Left ventricle myocardium inferior (tissue), 1 donor: ENCODE data around the gene CISH. TPM values are rescaled to one million over a fixed set of nuclear protein-coding genes. Genes with fewer than 3 reads are reported as not detected.

ENCODE experiments used
- DNase-seq: peaks from one replicate; pipeline ENCODE4 v3.0.0-alpha.2; 2020
- H3K27ac ChIP-seq: fragments of 200-600 bp; replicated peaks from 2 replicates; pipeline ENCODE4 v1.8.0; 2021
- H3K27me3 ChIP-seq: fragments of 200-600 bp; 2 replicates; pipeline ENCODE4 v1.8.0; 2021; ENCODE audit warnings: low read depth
- H3K36me3 ChIP-seq: fragments of 200-600 bp; 2 replicates; pipeline ENCODE4 v1.8.0; 2021
- H3K4me1 ChIP-seq: fragments of 200-600 bp; 2 replicates; pipeline ENCODE4 v1.8.0; 2021
- H3K4me3 ChIP-seq: fragments of 200-600 bp; 2 replicates; pipeline ENCODE4 v1.8.0; 2021; ENCODE audit warnings: mild to moderate bottlenecking, moderate library complexity
- H3K9me3 ChIP-seq: fragments of 200-600 bp; replicated peaks from 2 replicates; pipeline ENCODE4 v1.8.0; 2021
- CTCF ChIP-seq: fragments of 200-600 bp; IDR thresholded peaks from 2 replicates; pipeline ENCODE4 v1.8.0; 2021; ENCODE audit warnings: antibody characterized with exemption, mild to moderate bottlenecking, borderline replicate concordance
- intact Hi-C: fragments of 100-400 bp; cut with micrococcal nuclease; formaldehyde crosslinking; loops from one replicate; pipeline ENCODE4 v1.11.0; 2022
- total RNA-seq: library from RNA; stranded (reverse); fragmentation: NEBNext Ultra II Directional; extraction: Animal tissue kit (Norgen Biotek cat#: 25700); gene quantifications from one replicate; pipeline ENCODE4 v1.2.1, GENCODE V29; 2021
- donor health status: DM: no; HTN: yes; CAD: no; lungs with severe emphysema.

Gene CISH
- total RNA-seq, 1 donor from 2014 or later = 16.6 TPM

DNA sequence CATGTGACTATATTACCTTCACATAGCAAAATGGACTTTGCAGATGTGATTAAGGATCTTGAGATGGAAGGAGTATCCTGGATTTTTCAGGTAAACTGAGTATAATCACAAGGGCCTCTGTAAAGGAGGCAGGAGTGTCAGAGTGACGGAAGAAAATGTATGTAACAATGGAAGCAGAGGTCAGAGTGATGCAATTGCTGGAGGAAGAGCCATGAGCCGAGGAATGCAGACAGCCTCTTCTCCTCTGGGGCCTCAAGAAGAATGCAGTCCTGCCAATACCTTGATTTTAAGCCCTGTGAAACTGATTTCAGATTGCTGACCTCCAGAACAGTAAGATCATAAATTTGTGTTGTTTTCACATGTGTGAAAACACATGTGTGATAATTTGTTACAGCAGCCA lies 27.2 kb downstream of the CISH start:
- Histone ChIP-seq H3K9me3 (no peaks in the 10 kb centered on the region), H3K27ac (peak overlapping the region; percentile 93), H3K36me3 (peaks cover 4% of the 10 kb centered on the region), H3K4me3 (no peak overlapping the region), H3K4me1 (peaks cover 88% of the 10 kb centered on the region), H3K27me3 (no peaks in the 10 kb centered on the region)
- no peak for DNase-seq
- intact Hi-C loops = no loop called here
- TF ChIP-seq CTCF = no peak

GRCh38 chr3:50583897-50584296 lies 27.7 kb downstream of the CISH start:
- intact Hi-C loops = no loop called here
- peak; percentile 90 for DNase-seq
- no peaks in the 10 kb centered on the region for H3K27me3 ChIP-seq
- H3K27ac ChIP-seq = peak overlapping the region; percentile 93
- H3K4me3 ChIP-seq = no peak overlapping the region
- H3K36me3 ChIP-seq = peaks cover 8% of the 10 kb centered on the region
- peaks cover 83% of the 10 kb centered on the region for H3K4me1 ChIP-seq
- no peak for TF ChIP-seq CTCF
- H3K9me3 ChIP-seq = no peaks in the 10 kb centered on the region

GRCh38 chr3:50582083-50582482 lies 29.5 kb downstream of the CISH start:
- no peak for DNase-seq
- Histone ChIP-seq H3K4me1 (peaks cover 66% of the 10 kb centered on the region), H3K27ac (peak overlapping the region; percentile 93), H3K36me3 (peaks cover 23% of the 10 kb centered on the region), H3K27me3 (no peaks in the 10 kb centered on the region), H3K9me3 (no peaks in the 10 kb centered on the region), H3K4me3 (no peak overlapping the region)
- no peak for TF ChIP-seq CTCF
- intact Hi-C loops = no loop called here

DNA sequence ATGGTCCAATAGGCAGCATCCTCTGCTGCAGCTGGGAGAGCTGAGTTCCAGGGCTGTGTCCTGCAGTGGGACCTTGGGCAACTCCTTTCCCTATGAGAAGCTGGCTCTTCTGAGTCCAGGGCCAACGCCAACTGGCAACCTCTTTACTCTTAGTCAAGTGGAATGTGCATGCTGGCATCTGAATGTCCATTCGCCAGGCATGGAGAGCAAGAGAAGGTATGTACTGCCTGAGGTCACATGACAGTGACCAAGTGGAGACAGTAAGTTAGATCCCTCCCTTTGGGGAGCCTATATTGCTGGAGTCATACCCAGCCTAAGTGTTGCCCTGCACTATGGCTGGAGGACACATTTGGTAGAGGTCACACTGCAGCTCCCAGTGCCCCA lies 30.1 kb downstream of the CISH start:
- TF ChIP-seq CTCF = no peak
- Histone ChIP-seq H3K4me1 (peaks cover 60% of the 10 kb centered on the region), H3K4me3 (no peak overlapping the region), H3K27me3 (no peaks in the 10 kb centered on the region), H3K9me3 (no peaks in the 10 kb centered on the region), H3K36me3 (peaks cover 30% of the 10 kb centered on the region), H3K27ac (peak overlapping the region; percentile 93)
- DNase-seq = no peak
- intact Hi-C loops = no loop called here

DNA sequence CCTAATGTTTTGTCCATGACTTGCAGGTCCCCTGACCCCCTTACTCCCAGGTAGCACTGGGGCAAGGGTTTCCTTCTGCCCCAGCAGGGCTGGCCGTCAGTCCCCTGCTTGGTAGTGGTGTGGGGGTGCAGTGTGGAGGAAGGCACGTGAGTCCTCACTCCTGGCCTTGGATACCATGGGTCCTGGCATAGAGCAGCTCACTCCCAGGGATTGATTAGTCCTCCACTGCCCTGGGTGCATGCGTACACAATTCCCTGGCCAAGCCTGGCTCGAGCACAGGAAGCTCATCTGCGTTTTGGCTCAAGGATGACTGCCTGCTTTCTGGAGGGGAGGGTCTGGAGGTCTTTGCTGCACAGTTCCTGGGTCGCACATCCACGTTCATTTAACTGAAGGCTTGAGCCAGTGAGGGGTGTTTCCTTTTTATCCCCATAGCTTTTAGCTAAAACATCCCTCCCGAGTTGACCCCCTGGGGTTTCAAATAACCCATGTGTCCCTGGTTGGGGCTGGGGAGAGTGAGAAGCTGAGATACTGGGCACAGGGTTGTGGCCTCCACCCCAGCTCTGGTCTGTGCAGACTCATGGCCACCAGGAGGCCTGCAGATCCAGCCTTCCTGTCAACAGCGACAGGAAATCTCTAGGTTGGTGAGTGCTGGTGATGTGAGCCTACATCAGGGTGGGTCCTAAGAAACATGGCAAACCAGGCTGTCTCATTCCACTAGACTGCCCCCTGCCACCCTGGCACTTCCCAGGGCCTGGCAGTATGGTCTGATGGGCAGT lies 30.7 kb downstream of the CISH start:
- peaks cover 54% of the 10 kb centered on the region for H3K4me1 ChIP-seq
- DNase-seq = no peak
- peaks cover 35% of the 10 kb centered on the region for H3K36me3 ChIP-seq
- intact Hi-C loops = no loop called here
- H3K27ac ChIP-seq = peak overlapping the region; percentile 93
- no peaks in the 10 kb centered on the region for H3K27me3 ChIP-seq
- H3K9me3 ChIP-seq = no peaks in the 10 kb centered on the region
- H3K4me3 ChIP-seq = no peak overlapping the region
- peak; percentile 20 for TF ChIP-seq CTCF
